ENCODE measurements around the gene CEBPE.

The CEBPE gene

DNA sequence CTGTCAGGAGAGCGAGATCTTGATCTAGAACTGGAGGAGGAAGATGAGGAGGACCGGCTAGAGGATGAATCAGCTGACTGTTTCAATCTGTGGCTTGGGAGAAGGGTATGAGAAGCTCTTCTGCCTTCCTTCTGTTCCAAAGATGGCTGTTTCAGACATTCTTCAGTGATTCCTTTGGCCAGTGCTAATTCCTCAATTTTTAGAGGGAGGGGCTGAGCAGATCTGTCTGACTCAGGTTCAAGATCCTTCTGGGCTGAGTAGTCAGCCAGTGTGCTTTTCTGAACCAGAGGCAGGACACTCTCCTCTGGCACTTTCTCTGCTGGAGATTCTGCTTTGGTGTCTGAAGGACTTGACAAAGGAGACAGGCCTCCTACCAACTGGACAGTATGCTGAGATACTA, 39.3 kb downstream of the CEBPE start:
- DNase-seq (ENCODE audit: low read depth in 1 of 2, low spot score in 1 of 2) = no peak

GRCh38 chr14:23078692-23079116, 40.4 kb downstream of the CEBPE start:
- no peak for DNase-seq (ENCODE audit: low read depth in 1 of 2, low spot score in 1 of 2)

- DNase-seq (ENCODE audit: low read depth in 1 of 2, low spot score in 1 of 2) = no peak
These were observed 41.1 kb downstream of the CEBPE start for GRCh38 chr14:23077962-23078361.

DNA sequence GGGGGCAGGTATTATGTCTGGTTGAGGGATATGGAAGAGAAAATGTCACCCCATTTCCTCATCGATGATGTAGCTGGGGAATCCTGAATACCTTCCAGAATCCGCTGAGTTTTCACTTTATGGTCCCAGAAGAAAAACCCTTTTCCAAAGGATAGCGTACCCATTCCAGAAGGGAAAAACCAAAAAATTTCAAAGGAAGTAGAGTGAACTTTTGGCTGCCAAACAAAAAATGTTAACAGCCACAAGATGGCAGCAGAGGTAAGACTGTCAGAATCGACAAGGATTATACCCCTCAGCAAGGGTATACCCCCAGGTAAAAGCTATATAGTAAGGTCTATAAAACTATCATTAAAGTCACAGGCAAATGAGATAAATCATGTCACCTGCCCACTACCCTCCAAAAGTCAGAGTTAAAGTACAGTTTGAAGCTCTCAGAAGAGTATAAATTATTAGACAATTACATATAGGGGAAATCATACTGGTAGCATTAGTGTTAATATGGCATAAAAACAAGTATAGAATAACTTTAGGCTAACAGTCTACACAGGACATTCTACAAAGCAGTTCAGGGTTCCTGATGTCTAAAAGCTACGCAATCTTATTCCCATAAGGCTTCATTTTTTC, 42.2 kb downstream of the CEBPE start:
- DNase-seq (ENCODE audit: low read depth in 1 of 2, low spot score in 1 of 2) = peak in 1 of 2 donors; percentile 25

DNA sequence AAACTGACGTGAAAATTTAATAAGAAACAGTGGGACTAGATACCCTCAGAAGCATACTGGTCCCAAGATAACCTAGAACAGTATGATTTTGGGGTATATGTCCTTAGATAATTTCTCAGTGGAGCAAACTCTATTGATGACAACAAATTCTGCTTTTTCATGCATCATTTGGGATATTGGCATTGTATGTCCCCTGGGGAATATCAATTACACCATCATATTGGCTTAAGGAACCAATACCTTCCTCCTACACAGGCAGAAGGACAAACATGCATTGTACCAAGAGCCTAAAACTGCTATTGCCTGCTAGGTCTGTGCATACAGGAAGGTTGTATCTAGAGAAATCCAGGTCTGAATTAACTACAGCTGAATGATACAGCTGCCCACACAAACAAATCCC, 44.1 kb downstream of the CEBPE start:
- no peak for DNase-seq (ENCODE audit: low read depth in 1 of 2, low spot score in 1 of 2)

DNA sequence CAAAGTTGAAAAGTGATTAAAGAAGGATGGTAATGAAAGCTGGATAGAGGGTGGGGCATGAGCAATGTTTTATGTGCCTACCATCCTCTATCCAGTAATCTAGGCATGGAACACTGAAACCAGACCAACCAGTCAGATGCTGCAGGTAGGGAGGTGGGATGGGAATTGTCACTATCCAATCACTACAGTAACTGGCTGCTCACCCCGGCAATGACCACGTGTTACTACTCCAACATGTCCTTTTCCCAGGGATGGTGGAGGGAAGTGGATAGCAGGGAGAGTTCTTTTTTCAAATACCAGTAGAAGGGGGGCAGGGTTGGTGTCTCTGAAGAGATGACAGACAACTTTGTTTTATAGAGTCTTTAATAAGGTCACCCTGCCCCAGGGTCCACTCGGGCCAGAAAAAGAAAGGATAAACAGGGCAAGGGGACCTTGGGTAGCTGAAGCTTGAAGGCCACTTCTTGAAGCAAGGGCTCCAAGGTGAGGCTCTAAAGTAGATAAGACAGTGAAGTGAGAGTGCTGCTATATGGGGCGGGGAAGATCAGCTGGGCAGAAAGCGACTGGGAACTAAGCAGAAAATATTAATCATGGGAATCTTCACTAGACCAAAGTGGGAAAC, 47.0 kb downstream of the CEBPE start:
- DNase-seq (ENCODE audit: low read depth in 1 of 2, low spot score in 1 of 2) = no peak

DNA sequence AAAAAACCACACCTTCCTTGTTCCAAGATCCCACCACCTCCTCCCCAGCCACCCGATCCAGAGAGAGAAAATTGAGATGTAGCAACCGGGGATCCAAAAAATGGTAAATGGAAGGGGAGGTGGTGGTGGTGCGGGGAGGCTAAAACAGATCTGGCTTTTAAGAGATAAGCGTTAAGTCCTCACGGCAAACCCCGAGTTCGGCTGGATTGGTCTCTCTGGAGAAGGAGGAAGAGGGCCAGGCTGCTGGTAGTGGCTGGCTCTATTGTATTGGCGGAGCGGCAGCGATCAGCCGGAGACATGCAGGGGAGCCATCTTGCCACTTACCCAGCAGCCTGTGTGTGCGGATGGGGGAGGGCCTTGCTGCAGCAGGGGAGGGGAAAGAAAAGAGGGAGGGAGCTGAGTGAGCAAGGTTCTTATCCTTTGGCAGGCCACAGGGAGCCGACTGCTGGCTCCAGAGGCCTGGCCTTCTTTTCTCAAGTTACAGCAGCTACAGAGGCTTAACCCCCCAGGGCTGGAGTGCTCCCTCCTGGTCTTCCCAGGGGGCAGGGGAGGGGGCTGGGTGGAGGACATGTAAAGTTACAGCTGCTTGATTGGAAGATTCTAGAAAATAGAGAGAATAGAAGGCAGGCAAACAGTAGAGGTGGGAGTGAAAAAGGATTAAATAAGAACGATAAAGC, 47.7 kb downstream of the CEBPE start:
- DNase-seq (ENCODE audit: low read depth in 1 of 2, low spot score in 1 of 2) = peak; percentile 55 to 78

DNA sequence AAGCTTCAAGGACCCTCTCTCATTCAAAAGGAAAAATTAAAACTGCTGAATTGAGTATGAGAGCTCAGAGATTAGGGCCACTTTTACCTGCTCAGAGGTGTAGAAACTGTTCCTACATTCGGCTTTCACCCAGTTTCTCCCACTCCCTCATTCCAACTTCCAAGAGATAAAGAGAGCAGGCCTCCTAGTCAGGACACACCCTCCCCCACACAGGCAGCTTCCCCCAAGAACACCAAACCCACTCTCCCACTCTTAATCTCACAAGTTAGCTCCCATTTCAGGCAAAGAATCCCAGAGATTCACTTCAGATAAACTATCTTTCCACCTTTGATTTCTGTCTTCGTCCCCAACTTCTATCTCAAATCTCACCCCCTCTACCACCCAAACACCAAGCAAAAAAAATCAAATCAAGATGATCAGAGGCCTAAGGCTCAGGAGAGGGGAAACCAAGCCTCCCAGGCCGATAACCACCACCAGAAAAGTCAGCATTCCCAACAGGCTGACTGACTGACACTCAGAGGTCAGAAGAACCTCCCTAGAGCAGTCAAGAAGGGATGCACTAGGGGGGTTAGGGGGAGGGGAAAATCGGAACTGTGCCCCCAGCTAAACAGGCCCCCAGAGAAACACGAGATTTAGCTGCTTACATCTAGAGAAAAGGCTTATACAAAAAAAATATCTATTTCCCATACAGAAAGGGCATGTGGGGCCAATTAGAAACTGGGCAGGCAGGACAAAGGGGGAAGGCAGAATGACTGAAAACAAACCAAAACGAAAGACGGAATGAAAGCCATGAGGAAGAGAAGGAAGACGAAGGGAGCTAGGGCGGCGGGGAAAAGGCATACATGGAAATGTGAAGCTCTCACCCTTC, 48.6 kb downstream of the CEBPE start:
- no peak for DNase-seq (ENCODE audit: low read depth in 1 of 2, low spot score in 1 of 2)

DNA sequence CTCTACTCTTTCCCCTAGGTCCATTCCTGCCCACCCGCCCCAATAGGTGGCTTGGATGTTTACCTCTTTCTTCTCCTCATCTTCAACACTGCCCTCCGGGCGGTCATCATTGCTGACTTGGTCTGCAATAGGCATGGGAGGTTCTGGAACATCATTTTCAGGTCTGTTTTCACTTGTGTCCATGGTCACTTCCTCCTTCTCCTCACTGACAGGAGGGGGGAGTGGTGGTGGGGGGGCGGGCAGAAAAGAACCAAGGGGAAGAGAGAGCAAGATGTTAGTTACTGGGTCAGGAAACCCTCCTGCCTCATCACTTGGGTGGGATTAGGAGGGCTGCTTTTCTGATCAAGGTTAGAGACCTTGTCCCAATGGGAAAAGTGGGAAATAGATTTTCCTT, 49.6 kb downstream of the CEBPE start:
- no peak for DNase-seq (ENCODE audit: low read depth in 1 of 2, low spot score in 1 of 2)

DNA sequence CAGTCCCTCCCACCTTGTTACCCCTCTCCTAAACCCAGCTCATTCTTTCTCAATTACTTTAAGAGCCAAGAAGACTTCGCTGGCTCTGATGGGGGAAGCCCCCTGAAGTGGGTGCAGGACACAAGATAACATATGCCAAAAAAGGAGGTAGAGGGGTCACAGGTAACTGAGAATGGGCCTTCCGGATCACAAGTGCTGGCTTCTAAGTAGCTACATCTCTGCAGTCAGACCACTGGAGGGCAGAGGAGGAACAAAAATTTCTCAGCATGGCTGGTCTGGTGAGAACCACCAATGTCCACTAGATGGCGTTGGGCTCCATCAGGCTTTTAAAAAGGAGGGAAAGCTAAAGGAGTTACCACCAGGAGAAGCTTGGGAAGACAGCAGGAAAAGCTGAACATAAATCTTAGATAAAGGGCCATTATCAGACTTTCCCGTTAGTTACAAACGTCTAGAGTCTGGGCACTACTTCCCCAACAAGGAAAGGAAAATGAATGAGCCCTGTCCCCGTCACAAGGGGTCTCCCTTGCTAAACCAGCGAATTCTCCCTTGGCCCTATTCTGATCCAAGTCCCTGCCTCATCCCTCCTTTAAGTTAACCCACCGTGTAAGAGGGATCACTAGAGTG, 50.2 kb downstream of the CEBPE start:
- peak; percentile 35 to 76 for DNase-seq (ENCODE audit: low read depth in 1 of 2, low spot score in 1 of 2)

DNA sequence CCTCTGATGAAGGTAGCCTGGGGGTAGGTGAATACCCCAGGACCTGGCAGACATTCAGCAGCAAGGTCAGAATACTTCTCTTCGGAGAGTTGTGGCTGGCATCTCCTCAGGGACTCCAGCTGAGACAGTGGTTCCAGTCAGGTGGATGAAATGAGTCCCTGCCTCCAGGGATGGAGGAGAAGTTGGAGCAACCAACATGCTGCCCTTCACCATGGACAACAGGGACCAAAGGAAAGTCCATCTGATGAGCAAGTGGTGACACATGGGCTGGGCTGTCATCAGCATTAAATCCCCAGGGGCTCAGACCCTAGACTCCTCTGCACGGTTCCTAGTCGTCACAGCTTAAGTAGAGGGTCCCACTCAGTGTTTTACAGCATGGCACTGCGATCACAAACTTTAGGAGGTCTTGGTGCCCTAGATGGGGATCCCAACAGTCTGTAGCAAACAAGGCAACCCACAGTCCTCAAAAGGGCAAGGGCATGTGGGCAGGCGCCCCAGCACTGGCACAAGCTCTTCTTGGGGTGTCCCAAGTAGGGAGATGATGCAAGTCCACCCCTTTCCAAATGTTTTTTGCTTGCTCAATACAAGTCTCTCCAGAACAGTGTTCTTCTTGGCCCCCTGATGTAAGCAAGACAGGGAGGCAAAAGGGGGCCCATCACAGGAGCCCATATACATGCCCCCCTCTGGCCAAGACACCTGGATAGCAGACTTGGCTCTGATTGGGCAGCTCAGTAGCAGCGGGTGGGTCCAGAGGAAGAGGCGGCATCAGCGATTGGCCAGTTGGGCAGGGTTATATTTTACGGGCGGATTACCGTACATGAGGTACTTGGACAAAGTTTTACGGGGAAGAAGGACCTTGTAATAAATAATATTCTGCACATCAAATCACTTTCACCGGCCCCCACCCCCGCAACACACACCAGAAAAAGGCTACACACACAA, 50.9 kb downstream of the CEBPE start:
- DNase-seq (ENCODE audit: low read depth in 1 of 2, low spot score in 1 of 2) = no peak
